GM12873 (cell line): ENCODE measurements around the gene ARHGAP19.

Experiments used
- CTCF ChIP-seq: IDR thresholded peaks from 2 replicates; pipeline ENCODE4 v1.5.1; 2012; ENCODE audit warnings: low read depth, mild to moderate bottlenecking, moderate library complexity, low read length, control low read depth; ENCODE audit not compliant: insufficient read depth; ENCODE audit errors: missing control alignments

ARHGAP19 gene

GRCh38 chr10:97230146-97230545 is 62.3 kb downstream of the ARHGAP19 start:
- no peak for TF ChIP-seq CTCF

- TF ChIP-seq CTCF, result no peak
These were observed 63.0 kb downstream of the ARHGAP19 start for GRCh38 chr10:97229322-97230015.

GRCh38 chr10:97228775-97229157 is 63.7 kb downstream of the ARHGAP19 start:
- TF ChIP-seq CTCF, result no peak

GRCh38 chr10:97228130-97228774 is 64.2 kb downstream of the ARHGAP19 start:
- no peak for TF ChIP-seq CTCF

GRCh38 chr10:97226398-97226797 is 66.0 kb downstream of the ARHGAP19 start:
- TF ChIP-seq CTCF, result no peak

GRCh38 chr10:97224483-97225435 is 67.7 kb downstream of the ARHGAP19 start:
- no peak for TF ChIP-seq CTCF

GRCh38 chr10:97222326-97222961 is 70.0 kb downstream of the ARHGAP19 start:
- no peak for TF ChIP-seq CTCF
